OCI-LY7 (cell line): Measurements from ENCODE around the gene ASAP3.

ENCODE experiments used
- CTCF ChIP-seq: fragments of 200-600 bp; sonication (generic); conservative IDR thresholded peaks from 2 replicates; pipeline ENCODE4 v1.5.1; 2014; ENCODE audit warnings: mild to moderate bottlenecking, antibody characterized with exemption, low read length, moderate library complexity, mixed read lengths
- EZH2phosphoT487 ChIP-seq: fragments of 200-600 bp; sonication (generic); IDR thresholded peaks from 2 replicates; pipeline ENCODE4 v1.6.1; 2018; ENCODE audit warnings: low read depth, borderline replicate concordance, mild to moderate bottlenecking, mixed run types, antibody characterized with exemption, low read length, moderate library complexity, mixed read lengths

DNA sequence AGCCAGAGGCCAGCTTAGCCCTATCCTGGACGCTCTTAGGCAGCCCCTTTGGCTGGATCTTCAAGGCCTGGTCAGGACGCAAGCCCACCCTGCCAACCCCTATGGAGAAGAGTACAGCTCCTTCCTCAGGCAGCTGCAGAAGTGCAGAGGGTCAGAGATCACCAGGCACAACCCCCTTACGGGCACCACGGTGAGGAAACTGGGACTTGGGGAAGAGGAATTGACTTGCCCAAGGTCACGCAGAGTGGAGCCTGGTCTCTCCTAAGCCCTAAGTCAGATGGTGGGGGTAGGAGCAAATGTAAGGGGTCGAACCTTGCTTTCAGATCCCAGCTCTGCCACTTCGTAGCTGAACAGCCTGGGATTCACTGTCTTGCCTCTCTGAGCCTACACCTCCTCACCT lies 43.4 kb upstream of the ASAP3 start:
- no peak for TF ChIP-seq CTCF
- no peak for TF ChIP-seq EZH2phosphoT487
